NCI-H82 treated with DMSO at 0.1 percent for 48 hours (cell line): ENCODE results near the gene RCN1.
"Not testable (repeated sequence)": the region's sequence is repeated elsewhere in the genome, so short reads cannot be mapped to it uniquely, and the experiment has no call there.

ENCODE experiments used
- DNase-seq: peaks from one replicate; lab custom pipeline; 2025; ENCODE audit not compliant: unreplicated experiment; lab: John Stamatoyannopoulos, UW

Gene RCN1

DNA sequence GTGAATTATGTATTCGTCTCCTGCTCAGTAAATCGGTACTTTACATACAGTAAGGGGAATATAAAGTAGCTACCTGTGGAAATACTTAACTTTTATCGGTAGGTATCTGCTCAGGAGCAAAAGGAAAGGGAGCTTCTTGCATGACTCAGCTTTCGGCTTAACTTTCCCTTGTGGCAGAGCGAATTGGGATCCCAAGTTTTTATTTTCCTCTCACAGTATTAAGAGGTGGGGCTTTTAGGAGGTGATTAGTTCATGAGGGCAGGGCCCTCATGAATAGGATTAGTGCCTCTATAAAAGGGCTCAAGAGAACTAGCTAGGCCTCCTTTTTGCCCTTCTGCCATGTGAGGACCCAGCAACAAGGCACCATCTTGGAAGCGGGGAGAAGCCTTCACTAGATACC, 18.7 kb downstream of the RCN1 start:
- DNase-seq, result peak; percentile 28

DNA sequence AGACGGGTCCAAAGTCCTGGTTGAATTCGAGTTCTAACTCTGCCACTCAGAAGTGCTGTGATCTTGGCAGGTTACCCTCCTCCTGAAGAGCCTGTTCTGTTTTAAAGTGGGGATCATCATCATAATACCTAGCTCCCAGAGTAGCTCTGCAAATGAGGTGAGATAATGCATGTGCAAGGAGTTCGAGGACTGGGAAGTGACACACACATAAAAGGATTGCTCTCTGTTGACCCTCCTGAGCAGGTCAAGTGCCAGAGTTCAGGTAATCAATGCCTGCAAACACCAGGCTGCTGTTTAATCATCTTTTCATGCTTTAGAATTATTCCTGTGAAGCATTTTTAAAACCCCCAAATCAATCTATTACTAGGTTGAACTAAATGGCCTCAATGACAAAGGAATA, 19.9 kb downstream of the RCN1 start:
- no peak for DNase-seq

DNA sequence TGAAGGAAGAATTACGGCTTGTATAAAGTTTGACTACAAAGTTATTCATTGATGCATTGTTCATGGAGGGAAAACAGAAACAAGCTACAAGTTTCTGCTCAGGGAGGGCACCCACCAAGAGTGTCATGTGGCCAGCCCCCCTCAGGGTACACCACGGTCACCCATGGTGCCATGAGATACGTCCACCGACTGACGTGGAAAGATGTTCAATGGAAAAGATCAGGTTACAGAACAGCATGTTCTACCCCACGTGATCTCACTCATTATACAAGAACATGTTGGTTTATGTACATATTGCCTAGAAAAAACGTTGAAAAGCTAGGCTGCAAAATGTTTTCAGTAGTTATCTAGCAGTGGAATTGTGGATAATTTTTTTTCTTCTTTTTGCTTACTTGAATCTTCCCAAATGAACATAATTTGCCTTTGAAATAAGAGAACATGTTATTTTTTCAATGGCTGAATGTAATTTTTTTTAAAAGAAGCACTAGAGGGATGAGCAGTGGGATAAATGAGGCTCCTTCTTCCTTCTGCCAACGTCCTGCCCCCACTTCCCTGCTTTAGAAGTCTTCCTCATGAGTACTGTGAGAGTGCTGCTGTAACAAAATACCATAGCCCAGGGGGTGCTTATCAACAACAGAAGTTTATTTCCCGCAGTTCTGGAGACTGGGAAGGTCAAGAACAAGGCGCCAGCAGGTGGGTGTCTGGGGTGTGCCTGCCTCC, 22.5 kb downstream of the RCN1 start:
- DNase-seq, result no peak

DNA sequence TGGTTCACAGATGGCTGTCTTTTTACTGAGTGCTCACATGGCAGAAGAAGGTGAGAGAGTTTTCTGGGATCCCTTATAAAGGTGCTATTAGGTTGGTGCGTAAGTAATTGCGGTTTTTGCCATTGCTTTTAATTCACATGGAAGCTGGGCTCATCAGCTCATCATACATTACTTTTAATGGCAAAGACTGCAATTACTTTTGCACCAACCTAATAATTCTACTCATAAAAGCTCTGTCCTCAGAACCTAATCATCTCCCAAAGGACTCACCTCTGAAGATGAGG, 23.0 kb downstream of the RCN1 start:
- DNase-seq, result no peak

DNA sequence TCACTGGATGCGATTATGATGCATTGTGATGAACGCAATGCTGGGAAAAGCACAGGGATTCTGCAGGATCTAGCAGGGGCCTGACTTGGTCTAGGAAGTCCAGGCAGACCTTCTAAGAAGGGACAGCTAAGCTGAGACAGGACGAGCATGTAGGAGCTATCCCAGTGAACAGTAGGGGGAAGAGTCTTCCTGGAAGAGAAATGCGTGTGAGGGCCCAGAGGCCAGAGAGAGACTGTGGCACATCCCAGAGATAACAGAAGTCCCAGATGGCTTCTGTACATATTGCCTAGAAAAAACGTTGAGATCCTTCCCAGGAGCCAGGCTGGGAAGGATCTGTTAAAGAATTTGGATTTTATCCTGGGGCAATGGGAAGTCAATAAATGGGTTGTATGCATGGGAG, 24.6 kb downstream of the RCN1 start:
- DNase-seq, result peak; percentile 18

DNA sequence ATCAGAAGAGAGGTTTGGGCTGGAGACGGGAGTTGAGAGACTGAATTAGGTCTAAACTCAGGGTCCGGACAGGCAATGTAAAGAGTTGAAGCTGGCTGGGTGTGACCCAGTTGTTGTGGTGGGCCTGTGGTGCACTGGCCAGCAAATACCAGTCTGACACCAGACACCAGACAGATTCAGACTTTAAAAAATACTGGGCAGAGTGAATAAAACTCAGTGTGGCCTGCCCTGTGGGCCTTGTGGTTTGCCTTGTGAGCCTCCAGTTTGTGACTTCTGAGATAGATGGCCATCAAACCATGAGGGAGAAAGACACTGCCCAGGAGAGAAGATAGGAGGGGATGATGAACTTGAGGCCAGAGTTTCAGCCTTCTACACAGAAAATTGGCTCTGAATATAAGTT, 25.8 kb downstream of the RCN1 start:
- no peak for DNase-seq

DNA sequence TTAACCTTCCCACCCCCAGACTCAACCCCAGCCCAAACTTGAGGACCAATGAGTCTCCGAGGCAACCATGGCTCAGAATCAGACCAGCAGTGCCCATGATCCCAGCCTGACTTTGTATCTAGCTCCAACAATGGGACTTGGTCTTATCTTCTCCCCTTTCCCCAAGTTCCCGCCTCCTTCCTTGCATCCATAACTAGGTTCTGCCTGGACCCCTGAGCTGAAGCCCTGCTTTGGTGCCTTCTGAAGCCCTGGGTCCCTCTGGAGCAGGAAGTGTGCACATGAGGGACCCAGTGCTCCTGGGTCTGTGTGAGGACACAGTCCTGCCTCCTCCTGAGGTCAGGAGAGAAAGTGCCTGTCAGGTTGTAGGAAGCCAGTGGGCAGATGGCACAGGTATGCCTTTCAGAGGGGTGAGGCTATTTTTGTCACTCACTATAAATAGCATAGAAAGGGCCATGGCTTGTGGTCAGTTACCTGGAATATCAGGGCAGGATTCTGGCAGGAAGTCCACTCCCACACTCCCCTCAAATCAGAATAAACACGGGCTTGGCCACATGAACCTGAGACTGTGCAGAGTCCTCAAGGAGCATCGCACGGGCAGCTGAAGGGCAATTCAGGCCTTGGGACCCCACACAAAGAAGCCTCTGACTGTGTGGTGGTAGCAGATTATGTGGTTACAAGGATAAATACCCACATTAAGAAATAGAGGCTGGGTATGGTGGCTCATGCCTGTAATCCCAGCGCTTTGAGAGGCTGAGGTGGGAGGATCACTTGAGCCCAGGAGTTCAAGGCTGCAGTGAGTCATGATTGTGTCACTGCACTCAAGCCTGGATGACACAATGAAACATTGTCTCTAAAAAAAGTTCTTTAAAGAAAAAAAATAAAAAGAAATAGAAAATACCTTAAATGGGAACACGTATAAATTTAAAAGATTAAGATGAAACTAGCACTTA, 27.4 kb downstream of the RCN1 start:
- no peak for DNase-seq

DNA sequence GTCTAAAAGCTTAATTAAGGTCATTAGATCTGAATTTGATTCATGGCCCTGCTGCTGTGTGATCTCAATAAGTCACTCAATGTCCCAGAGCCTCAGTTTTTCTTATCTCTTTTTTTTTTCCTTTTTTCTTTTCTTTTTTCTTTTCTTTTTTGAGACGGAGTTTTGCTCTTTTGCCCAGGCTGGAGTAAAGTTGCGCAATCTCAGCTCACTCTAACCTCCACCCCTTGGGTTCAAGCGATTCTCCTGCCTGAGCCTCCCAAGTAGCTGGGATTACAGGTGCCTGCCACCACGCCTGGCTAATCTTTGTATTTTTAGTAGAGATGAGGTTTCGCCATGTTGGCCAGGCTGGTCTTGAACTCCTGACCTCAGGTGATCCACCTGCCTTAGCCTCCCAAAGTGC, 28.3 kb downstream of the RCN1 start:
- DNase-seq, result not testable (repeated sequence)

DNA sequence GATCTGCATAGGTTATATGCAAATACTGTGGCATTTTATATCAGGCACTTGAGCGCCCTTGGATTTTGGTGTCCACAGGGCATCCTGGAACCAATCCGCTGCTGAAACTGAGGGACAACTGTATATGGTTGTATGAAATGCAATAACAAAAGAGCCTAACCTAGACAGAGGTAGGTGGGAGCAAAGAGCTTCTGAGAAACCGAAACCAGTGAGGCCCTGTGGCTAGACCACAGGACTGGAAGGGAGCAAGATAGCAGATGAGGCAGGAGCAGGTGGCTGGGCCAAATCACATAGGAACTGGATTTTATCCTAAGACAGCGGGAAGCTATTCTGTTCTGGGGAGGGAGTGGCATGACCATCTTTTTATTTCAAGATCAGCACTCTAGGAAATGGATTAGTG, 30.1 kb downstream of the RCN1 start:
- DNase-seq, result no peak

DNA sequence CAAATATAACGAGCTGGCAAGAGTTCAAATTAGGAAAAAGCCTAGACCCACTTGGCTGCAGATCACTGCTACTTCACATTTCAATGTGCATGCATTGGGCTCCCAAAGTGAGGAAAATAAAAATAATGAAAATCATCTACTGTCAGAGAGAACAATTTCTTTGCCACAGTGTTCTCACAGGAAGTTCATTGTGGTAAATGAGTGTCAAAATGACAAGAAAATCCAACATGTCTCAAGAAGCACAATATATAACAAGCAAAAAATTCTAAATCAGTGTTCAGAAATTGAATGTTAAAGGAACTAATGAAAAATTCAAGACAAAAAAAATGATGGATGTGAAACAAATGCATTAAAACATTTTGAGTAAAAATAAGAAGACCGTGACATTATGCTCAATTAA, 31.3 kb downstream of the RCN1 start:
- DNase-seq, result no peak

DNA sequence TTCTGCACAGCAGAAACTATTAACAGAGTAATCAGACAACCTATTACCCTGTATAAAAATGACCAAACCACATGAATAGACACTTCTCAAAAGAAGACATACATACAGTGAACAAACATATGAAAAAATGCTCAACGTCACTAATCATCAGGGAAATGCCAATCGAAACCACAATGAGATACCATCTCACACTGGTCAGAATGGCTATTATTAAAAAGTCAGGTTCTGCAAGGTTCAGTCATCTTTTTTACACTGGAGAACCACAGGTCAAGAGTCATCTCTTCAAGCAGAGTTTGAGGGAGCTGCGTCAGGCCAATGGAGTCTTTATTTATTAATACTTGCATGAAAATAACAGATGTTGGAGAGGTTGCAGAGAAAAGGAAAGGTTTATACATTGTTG, 40.4 kb downstream of the RCN1 start:
- no peak for DNase-seq

DNA sequence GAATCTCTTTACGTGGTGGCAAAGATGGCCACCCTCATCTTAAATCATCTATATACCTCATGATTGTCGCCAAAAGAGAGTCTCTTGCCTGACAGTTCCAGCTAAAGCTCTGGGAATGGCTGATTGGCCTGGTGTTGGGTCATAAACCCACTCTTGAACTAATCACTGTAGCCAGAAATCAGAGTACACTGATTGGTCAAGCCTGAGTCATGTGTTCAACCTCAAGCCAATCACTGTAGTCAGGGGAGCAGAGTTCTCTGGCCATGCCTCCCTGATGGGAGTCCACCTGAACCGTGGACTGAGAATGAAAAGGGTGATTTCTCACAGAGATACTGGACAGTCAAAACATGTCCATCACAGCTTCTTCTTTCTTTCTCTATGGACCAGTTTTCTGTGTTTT, 45.8 kb downstream of the RCN1 start:
- no peak for DNase-seq

DNA sequence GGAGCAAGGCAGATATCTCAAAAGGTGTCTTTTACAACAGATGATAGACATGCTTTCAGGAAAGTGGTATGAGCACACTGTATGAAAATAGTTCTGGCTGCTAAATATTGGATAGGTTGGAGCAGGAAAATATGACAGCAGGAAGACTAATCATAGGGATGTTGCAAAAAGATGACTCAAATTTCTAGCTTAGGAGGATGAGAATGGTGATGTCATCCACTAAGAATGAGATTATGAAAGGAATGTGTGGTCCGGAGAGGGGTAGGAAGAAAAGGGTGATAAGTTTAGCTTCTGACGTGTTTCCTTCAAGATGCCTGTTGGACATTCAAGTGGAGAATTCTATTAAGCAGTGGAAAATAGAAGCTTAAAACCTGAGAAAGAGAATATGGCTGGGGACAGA, 46.4 kb downstream of the RCN1 start:
- DNase-seq, result no peak

DNA sequence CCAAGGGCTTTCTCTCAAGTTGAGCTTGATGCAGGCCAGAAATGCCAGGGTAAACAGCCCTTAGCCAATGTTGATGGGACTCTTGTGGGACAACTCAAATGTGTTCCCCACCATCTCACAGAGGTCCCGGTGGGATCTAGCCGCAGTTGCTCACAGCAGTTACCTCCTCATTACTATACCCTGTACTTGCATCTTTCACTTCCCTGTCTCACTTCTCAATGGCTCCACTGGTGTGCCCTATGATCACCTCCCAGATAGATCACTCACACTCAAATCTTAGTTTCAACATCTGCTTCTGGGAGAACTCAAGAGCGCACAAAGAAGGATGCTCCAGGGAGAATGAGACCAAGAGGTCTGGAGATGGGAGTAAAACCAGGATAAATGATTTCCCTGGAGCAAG, 47.0 kb downstream of the RCN1 start:
- no peak for DNase-seq

DNA sequence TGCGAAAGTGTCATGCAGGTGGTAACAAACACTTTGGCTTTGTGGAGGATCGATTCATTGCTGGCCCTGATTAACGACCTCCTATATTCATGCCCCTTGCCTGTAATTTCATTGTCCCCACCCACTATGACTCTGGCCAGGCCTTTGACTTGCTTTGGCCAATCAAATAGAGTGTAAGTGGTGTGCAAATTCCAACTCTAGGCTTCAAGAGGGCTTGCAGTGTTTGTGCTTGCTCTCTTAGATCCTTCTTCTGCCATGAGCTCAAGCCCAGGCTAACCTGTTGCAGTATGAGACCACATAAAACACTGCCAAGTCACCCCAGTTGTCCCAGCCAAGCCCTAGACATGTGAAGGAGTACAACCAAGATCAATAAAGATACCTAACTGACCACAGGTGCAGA, 48.0 kb downstream of the RCN1 start:
- no peak for DNase-seq

DNA sequence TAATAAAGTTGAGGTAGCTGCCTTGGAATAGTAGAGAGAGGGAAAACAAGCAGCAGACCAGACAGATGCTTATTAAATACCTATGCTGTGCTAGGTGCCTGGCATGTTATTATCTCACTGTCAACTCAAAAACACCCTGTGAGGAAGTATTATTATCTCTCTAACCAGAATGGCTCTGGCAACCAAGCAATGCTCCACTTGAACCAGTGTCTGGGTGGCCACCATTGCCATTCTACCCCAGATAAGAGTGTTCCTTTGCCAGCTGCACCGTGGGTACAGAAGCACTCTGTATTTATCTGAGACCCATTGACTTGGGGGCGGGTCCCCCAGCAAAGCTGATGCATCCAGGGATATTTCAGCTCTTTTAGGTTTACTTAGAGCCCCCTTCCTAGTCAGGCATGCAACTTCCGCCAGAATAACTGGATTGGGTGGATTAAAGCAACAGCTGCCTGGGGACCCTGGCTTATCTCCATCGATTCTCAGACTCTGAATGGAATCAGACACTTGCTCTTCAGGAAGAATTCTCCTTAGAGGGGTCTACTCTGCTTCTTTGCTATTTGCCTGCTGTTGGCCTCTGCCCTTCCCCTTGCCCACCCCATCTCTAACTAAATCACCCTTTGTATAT, 49.1 kb downstream of the RCN1 start:
- peak; percentile 87 for DNase-seq

DNA sequence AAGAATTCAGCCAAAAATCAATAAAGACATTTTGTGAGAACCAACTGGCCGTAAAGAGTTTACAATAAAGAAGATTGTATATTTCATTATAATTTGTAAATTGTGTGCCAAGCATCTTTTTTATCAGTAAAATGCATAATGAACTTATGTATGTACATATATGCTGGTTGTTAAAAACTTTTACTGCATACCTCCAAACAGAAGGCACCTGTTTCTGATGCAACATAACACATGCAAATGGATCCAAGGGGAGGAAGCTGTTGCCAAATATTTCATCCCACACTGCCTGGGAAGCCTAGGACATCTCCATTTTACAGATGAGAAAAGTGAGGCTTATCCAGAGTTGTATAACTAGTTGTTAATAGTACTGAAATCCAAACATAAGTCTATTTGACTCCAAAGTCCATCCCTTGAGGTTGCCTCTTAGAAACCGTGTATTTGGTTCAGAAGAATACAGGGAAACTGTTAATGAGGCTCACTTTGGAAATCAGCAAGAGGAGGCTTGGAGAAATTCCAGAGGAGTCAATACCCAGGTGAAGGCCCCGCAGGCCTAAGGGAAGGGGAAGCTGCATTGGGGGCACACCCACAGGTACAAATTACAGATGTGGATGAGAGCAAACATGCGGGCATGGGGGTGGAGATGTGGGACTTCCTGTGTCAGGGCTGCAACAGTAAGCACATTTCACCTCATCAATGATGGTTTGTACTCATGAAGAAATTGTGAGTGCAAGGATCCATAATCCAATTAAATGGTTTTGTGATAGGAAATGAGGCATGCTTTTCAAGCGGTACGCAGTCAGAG, 51.1 kb downstream of the RCN1 start:
- peak; percentile 30 for DNase-seq

DNA sequence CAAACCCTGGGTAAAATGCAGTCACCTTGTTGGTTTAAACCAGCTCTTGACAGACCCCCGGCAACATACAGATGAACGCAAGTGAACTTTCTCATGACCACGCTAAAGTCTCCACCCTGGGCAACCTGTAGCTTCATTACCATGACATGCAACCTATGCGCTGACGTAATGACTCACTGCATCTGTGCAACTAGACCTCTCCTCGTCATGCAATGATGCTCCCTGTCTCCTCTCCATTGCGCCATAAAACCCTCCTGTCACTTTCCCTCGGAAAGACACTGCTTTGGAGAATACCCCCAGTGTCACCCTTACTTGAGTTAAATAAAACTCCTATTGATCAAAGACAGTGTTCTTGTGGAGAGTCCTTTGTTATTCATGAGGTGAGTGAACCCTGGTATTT, 52.5 kb downstream of the RCN1 start:
- no peak for DNase-seq

DNA sequence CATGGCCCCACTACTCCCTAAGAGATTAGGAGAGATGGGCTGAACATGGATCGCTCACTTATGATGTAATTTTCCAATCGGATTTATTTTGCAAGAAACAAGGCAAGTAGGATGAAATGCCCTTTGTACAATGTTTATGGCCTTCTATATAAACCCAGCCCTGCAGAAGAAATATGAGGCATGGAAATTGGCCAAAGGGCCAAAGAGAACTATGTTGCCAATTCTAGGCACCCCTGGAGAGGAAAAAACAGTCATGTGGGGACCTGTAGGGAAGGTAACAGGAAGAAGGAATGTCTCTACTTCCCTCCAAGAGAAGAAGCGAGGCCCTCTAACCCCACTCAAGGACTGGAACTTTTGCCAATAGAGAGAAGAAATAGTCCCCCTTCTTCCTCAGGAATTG, 54.4 kb downstream of the RCN1 start:
- no peak for DNase-seq

DNA sequence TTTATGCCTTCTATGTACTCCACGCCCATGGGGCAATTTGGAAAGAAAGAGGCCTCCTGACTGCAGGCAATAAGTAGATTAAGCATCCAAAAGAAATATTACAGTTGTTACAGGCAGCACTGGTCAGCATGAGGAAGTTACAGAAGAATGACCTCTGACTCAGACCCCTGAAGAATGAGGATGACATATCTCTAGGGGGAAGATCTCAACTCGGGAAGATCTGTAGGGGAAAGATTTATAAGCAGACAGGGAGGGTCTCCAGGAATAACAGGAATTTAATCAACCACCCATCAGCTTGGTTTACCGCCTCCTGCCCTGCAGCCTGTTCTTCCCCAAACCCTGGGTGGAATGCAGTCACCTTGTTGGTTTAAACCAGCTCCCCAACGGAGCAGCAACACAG, 58.0 kb downstream of the RCN1 start:
- no peak for DNase-seq

DNA sequence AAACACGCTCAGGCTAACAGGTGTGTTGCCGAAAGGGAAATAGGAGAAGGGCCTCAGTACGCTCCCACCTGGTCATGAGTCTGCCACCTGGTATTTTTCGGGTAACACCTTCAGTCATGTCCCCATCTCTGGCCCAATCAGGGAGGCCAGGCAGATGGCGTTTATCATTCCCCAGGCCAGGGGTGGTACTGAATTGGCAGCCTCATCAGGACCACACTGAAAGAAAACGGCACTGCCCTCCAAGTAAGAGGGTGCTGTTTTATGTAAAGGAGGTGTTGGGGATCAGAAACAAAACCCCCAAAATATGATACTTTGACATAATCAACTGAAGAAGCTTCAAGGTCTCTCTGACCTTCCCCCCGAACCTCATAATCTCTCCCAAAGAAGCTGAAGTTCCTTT, 58.9 kb downstream of the RCN1 start:
- DNase-seq, result no peak
